HG03457 (cell line): ENCODE data around the gene CEACAM6.

ENCODE experiments used
- ATAC-seq: cut with Tn5 transposase; IDR thresholded peaks from one replicate; pipeline ENCODE4 v1.9.1; 2021; ENCODE audit warnings: moderate number of reproducible peaks; ENCODE audit not compliant: unreplicated experiment

CEACAM6 gene

GRCh38 chr19:41795031-41795461 is 39.7 kb downstream of the CEACAM6 start:
- ATAC-seq = no peak

GRCh38 chr19:41796362-41796761 is 41.0 kb downstream of the CEACAM6 start, which contains the start of gene CEACAM3:
Gene CEACAM3, plus strand, starts transcription at chr19:41796587. Its CDS starts 91 bp downstream, at chr19:41796678.
- no peak for ATAC-seq

- ATAC-seq = no peak
Measured at GRCh38 chr19:41796901-41797300, 41.6 kb downstream of the CEACAM6 start.

- no peak for ATAC-seq
Measured at GRCh38 chr19:41799444-41800000, 44.2 kb downstream of the CEACAM6 start.

- ATAC-seq = no peak
Measured at GRCh38 chr19:41801031-41801430, 45.7 kb downstream of the CEACAM6 start.

- no peak for ATAC-seq
Measured at GRCh38 chr19:41801792-41802211, 46.5 kb downstream of the CEACAM6 start.

GRCh38 chr19:41802770-41803169 is 47.4 kb downstream of the CEACAM6 start:
- no peak for ATAC-seq

GRCh38 chr19:41804336-41804735 is 49.0 kb downstream of the CEACAM6 start:
- ATAC-seq = no peak

GRCh38 chr19:41807176-41807575 is 51.8 kb downstream of the CEACAM6 start:
- ATAC-seq = no peak

- ATAC-seq = no peak
Measured at GRCh38 chr19:41808663-41809566, 53.6 kb downstream of the CEACAM6 start.

- ATAC-seq = no peak
Measured at GRCh38 chr19:41810301-41810700, 55.0 kb downstream of the CEACAM6 start.

GRCh38 chr19:41811036-41811435 is 55.7 kb downstream of the CEACAM6 start:
- ATAC-seq = no peak

- ATAC-seq = no peak
Measured at GRCh38 chr19:41811981-41812380, 56.7 kb downstream of the CEACAM6 start.

- ATAC-seq = no peak
Measured at GRCh38 chr19:41813911-41814310, 58.6 kb downstream of the CEACAM6 start.

- ATAC-seq = no peak
Measured at GRCh38 chr19:41815301-41815700, 60.0 kb downstream of the CEACAM6 start.

- no peak for ATAC-seq
Measured at GRCh38 chr19:41816761-41817160, 61.4 kb downstream of the CEACAM6 start.

- no peak for ATAC-seq
Measured at GRCh38 chr19:41821003-41821735, 65.8 kb downstream of the CEACAM6 start.
